Muscle of back (tissue), 11 donors: ENCODE data around the gene C8A. TPM values are rescaled to one million over a fixed set of nuclear protein-coding genes. Genes with fewer than 3 reads are reported as not detected.

Experiments
- DNase-seq, 3 donors: peaks; one replicate each; pipeline versions ENCODE4 v3.0.0 to v3.0.0-alpha.2; 2013
- polyA plus RNA-seq, 10 donors: library from polyadenylated mRNA; unstranded; fragments of 120-200 nt; gene quantifications; one replicate each; pipeline ENCODE4 v1.2.1, GENCODE V29; 2013; ENCODE audit not compliant: insufficient read length in 10 of 10

The C8A gene
- polyA plus RNA-seq, 10 donors = not detected

DNA sequence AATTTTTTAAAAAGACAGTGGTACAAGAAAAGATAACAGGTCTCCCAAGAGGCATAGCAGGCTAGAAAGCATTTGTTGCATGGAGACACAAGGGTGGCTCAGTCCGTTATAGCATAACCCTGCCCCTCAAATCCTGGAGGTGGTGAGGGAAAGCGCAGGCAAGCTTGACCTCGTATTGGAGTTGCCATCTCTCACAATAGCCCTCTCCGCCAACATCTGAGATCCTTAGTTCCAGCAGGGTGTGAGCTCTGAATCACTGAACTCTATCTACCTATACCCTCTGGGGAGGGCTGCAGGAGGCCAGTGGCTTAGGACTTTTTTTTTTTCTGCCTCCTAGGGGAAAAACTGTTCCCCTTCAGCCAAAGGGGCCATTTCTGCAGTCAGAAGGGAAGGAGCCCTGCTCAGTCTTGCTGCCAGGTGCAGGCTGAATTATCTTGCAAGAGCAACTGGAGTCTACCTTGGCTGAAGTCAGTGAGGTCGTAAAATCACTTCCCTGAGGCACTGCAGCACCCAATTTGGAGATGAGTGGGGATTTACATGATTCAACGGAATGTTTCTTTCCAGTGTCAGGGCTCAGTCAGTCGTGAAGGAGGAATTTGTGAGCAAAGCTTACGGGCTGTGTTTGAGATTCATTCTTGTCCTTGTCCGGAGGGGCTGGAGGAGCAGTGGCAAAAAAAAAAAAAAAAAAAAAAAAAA lies 17.2 kb upstream of the C8A start:
- DNase-seq = no peak

DNA sequence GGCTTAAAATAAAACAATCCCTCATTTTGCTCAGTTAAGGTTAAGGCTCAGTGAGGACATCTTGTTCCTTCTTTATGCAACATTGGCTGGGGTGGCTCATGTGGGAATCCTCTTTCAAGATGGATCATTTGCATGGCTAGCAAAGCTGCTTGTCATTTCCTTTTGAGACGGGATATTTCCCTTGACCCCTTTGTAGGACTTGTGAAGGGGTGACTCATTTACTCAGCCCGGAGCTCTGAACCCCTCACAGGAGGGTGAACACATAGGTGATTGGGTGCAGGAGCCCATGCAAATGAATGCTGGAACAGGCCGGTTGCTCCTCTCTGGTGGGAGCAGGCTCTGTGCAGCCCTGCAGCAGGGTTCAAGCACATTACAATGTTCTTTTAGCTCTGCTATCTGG lies 15.8 kb upstream of the C8A start:
- DNase-seq = no peak

DNA sequence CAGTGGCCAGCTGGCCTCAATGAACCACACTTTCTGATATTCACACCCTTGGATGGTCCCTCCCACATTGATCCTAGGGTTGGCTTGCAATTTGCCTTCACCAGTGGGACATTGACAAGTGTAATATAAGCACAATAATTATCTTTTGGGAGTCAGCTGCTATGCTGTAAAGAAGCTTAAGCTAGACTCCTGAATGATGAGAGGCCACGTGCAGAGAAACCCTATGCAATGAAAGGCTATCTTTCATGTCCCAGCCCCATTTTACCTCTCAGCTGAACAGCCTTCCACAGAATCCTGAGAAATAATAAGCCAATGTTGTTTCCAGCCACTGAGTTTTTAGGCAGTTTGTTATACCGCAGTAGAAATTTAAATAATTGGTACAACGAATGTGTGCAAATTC lies 11.1 kb upstream of the C8A start:
- no peak for DNase-seq

DNA sequence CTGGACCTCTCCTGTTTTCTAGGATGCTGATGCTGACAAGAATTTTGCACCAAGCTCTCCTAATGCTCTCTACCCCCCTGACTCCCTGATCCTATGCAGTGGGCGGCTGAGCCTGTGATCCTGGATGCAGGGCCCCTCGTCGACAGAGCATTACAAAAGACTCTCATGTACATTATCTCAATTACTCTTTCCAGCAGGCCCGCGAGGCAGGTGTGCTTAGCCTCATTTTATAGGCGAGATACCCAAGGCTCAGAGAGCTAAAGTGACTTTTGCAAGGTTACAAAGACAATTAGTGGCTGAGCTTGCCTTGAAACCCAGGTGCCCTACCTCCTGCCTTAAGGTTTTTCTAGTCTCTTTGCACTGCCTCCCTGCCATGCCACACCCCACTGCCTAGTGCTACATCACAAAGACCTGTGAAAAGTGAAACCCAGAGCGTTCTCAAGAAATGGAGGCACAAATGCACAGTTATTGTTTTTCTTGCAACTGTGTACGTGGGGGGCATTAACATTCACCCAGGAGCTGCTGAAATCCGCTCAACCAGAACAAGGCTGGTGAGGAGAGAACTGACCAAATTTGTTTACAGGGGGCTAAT lies 10.0 kb upstream of the C8A start:
- no peak for DNase-seq

GRCh38 chr1:56845343-56845742 lies 9.3 kb upstream of the C8A start:
- no peak for DNase-seq

- DNase-seq = no peak
Observed at GRCh38 chr1:56849750-56850149, 4.8 kb upstream of the C8A start.

DNA sequence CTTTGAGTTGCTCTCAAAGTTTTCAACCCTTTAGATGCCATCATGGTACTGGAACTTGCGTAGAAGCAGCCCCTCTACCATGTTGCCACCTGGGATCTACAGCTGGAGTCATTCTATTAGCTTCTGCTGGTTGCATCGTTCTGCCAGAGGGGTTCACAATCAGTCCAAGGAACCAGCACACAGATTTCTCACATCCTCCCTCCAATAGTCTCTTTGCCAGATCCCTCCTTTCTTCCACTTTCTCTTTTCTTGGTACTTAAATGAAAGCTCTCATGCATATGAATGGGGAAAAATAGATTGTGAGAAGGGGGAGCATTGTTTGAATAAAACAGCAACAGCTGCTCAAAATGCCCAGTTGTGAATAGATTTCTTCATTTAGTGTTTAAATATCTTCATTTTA lies 4.2 kb upstream of the C8A start:
- no peak for DNase-seq

DNA sequence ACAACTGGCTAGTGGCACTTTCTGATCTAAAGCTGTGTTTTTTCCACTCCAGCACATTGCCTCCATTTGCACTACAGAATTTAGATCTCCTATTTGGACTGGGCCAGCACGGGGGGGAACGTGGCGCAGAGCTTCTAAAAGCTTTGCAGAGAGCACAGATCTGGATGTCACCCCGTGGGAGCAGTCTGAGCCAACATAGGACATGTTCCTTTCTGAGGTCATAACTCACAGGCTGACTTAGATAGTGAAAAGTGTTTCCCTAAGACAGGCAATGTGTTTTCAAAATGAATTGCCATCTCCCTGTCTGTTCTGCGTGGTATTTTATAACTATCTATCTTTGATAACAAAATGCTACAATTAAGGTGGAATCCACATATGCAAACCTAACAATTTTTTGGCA lies 3.7 kb upstream of the C8A start:
- DNase-seq = no peak

- DNase-seq = no peak
Observed at GRCh38 chr1:56852476-56852875, 2.1 kb upstream of the C8A start.

DNA sequence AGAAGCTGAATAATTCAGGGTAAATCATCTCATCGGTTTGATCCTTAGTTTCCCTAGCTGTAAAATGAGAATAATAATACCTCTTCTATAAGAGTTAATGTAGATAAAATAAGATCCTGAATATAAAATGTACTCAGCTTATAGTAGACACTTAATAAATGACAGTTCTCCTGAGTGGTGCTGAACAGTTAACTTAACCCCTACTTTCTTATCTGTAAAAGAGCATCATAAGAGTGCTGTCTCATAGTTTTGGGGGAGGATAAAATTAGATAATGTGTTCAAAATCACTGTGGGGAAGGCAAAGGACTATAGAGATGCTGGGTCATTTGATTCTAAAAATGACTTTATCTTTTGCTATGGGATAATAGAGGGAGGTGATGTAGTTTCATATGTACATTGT lies 593 bp downstream of the C8A start:
- no peak for DNase-seq

DNA sequence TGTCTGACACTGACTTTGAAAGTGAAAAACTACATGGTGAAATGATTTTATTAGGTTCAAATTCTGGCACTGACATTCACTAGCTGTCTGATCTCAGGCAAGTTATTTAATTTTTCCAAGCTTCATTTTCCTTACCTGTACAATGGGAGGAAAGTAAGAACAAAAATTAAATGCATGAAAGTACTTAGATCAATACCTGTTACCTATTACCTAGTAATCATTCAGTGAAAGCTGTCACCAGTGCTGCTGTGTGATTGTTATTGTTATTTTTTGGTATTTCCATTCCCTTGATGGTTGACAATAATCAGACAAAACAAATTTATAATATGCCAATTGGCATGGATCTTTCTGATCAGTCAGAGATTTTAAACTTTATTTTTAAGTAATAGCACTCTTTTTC lies 1.6 kb downstream of the C8A start:
- DNase-seq = no peak

DNA sequence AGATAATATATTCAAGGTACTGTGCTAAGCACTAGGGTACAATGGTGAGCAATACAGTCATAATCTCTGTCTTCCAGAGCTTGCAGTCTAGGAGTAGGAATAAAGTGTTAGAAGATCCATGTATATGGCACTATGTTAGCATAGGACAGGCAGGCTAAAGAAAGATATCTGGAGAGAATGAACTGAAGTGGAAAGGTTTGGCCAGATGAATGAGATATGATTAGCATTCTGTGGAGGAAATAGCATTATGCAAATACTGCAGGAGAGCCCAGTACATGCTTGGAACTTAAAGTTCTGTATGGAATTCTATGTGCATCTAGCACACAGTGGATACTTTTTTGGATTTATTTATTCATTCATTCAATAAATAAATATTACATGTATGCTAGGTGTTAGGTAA lies 4.7 kb downstream of the C8A start:
- DNase-seq = no peak

DNA sequence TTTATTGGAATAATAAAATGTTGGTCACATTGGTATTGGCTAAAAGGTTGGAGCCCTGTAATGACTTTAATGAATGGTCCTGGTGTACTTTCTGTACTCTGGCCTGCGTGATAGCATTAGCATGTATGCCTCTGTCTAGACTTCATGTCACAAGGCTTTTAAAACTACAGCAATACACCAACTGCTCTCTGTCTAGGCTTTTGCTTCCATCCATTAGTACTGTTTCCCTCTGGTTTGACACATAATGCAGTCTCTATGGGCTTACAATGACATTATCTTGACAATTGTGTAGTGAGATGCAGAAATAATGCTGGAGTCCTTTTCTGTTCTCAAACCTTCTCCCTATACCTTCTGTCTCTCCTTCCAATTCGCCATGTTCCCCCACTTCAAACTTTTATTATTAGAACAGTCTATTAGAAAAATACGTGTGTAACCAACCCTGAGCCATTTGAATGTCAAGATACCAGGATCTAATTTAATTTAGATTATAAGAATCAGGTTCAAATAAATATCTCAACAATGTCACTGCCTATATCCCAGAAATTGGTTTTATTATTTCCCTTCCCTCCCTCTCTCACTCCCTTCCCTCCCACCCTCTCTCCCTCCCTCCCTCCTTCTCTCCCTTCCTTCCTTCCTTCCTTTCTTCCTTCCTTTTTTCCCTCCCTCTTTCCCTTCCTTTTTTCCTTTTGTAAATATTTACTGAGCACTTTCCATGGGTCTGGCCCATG lies 8.8 kb downstream of the C8A start:
- no peak for DNase-seq

DNA sequence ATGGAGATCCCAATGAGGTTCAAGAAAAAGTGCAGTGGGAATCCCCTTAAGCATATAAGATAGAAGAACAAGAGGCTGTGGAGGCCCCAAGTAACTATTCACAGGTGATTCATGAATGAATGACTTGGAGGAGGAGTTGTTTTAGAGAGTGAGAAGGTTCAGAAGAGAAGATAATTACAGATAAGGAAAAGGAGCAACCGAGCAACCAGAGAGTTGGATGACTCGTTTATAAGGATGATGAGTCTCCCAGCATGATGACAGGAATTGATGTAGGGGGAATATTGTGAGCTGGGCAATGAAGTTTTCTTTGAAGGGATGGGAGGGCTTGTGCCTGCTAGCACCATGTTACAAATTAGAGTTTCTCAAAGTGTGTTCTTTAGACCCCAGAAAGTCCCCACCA lies 9.8 kb downstream of the C8A start:
- no peak for DNase-seq

DNA sequence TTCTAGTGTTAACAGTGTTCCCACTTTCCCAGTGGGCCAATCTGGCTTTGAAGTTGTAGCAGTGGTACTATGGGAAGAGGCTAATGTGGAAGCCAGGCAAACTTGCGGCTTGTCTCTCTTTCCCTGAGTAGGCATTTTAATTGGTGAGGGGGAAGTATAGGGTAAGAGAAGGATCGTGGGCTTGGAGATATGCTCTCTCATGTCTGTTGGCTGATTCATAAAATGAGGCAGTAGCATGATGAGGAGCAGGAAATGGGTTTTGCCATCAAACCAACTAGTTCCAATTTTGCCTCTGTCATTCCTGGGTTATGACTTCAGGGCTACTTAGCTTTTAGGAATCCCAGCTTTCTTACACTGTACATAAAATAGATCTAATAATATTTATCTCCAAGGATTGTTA lies 12.1 kb downstream of the C8A start:
- DNase-seq = peak in 1 of 3 donors; percentile 75

DNA sequence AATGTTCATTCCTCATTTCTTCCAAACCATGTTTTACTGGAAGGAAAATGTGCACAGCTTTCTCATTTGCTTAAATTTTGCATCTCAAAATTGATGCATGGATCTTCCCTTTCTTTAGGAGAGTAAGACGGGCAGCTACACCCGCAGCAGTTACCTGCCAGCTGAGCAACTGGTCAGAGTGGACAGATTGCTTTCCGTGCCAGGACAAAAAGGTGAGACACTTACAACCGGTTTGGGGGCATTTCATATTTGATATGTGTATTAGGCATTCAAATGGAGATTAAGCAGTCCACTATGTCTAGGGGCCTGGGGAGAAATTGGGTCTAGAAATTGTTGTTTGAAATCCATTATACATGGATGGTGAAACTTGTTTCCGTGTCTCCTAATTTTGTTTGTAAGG lies 12.9 kb downstream of the C8A start:
- no peak for DNase-seq

GRCh38 chr1:56868761-56869160 lies 14.2 kb downstream of the C8A start:
- peak in 2 of 3 donors; percentile 3 to 37 for DNase-seq

DNA sequence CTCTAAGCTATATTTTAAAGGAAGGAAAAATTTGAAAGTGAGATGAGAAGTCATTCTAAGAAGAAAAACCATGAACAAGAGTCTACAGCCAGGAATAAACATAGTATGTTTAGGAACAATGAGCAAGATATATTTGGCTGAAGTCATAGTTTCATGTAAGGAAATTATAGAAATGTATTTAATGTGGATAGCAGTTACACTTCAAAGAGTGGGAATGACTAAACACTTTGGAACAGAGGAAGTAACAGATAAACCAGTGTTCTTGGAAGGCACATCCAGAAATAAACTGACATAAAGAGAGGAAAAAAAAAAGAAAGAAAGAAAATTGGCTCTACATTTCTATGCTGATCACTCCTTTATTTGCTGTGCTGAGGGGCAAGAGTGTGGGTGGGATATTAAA lies 18.0 kb downstream of the C8A start:
- DNase-seq = peak in 1 of 3 donors; percentile 20

GRCh38 chr1:56873213-56873612 lies 18.6 kb downstream of the C8A start:
- no peak for DNase-seq

GRCh38 chr1:56874689-56875088 lies 20.1 kb downstream of the C8A start:
- DNase-seq = no peak

DNA sequence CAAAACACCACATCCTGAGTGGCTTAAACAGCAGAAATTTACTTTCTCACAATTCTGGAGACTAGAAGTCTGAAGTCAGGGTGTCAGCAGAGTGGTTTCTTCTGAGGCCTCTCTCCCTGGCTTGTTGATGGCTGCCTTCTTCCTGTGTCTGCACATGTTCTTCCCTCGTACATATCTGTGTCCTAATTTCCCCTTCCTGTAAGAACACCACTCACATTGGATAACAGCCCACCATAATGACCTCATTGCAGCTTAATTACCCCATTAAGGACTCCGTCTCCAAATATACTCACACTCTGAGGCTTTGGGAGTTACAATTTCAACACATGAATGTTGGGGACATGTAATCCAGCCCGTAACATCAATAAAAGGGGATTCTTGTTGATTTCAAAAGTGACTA lies 23.4 kb downstream of the C8A start:
- no peak for DNase-seq

GRCh38 chr1:56880774-56881173 lies 26.2 kb downstream of the C8A start:
- DNase-seq = no peak

DNA sequence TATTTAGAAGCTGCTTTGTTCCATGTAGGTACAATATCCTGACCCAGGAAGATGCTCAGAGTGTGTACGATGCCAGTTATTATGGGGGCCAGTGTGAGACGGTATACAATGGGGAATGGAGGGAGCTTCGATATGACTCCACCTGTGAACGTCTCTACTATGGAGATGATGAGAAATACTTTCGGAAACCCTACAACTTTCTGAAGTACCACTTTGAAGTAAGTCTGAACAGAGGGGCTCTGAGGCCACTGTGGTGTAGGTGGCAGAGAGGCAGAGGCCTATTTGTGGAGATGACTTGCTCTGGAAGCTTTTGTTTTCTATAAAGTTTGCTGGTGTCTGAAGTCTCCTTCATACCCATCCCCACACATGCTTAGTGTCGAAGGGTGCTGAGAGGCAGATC lies 26.8 kb downstream of the C8A start:
- DNase-seq = no peak

GRCh38 chr1:56890229-56890628 lies 35.6 kb downstream of the C8A start:
- DNase-seq = no peak
